ENCODE results near the gene FAHD2B. TPM values are rescaled to one million over a fixed set of nuclear protein-coding genes. Genes with fewer than 3 reads are reported as not detected.
"Not testable (repeated sequence)": the region's sequence is repeated elsewhere in the genome, so short reads cannot be mapped to it uniquely, and the experiment has no call there.

The FAHD2B gene
- polyA plus RNA-seq, 3 donors = 24.4 to 33.1 (median 30.4) TPM

DNA sequence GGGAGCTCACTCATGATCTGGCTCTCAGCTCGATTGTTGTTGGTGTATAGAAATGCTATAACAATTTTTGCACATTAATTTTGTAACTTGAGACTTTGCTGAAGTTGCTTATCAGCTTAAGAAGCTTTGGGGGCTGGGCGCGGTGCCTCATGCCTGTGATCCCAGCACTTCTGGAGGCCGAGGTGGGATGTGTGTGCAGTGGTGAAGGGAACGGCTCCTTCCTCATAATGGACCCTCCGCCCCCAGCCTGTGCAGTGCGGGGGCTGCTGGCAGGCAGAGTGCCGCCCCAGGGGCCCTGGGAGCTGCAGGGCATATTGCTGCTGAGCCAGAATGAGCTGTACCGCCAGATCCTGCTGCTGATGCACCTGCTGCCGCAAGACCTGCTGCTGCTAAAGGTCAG lies 13.8 kb downstream of the FAHD2B start:
- DNase-seq = not testable (repeated sequence)

DNA sequence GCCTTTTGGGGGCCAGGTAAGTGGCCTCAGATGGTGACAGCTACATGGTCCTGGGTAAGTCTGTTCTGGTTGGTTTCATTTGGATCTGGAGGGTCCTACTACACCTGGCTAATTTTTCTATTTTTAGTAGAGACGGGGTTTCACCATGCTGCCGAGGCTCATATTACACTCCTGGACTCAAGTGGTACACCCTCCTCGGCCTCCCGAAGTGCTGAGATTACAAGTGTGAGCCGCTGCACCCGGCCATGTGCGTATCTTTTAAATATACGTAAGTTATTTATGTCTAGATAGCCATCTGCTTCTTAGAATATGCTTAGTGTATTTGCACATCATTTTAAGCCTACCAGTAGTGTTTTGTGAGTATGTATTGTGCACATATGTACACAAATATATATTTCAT lies 17.5 kb downstream of the FAHD2B start:
- not testable (repeated sequence) for DNase-seq

DNA sequence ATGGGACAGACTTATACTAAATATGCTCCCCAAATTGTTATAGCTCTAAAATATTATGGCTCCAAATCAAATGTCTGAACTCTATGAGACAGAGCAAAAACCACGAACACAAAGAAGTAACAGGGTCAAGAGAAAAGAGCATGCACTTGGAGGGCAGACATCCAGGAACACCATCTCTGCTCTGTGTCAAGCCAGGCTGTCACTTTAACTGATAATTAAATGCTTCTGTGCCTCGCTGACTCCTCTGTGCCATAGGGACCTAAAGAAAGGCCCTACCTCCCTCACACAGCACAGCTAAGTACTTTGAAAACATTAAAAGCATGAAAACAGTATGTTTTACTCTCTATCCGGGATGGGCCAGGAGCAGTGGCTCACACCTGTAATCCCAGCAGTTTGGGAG lies 23.8 kb downstream of the FAHD2B start:
- not testable (repeated sequence) for DNase-seq

DNA sequence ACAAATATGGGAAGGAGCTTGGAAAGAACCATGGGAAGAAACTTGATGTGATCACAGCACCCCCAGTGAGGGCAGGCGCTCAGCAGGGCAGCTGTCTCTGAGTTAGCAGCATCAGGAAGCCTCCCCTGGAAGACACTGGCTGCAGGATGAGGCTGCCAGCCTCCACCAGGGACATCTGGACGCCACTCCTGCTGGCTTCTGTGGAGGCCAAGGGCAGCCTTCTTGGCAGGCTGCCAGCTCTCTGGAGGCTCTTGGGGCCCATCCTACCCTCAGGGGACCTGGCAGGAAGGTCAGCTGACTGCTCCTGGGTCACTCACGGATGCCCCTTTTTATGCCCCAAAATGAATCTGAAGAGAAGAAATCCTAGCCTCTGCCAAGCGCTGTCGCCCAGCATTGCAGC lies 26.0 kb downstream of the FAHD2B start:
- not testable (repeated sequence) for DNase-seq

DNA sequence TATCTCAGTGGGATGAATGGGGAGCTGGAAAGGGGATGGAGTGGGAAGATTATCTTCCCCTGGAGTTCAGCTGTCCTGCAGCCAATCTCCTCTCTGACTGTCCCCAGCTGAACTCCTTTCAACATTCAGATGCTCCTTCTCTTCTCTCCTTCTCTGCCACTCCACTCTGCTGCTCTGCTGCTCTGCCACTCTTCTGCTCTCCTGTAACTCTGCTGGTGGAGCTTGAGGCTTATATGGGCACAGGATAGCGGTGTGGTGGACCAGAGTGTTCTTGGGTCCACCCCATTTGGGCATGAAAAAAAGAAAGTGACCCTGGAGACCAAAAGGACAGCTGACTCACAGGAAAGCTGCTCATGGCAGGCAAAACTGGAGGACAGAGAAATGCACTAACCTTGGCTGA lies 26.6 kb downstream of the FAHD2B start:
- DNase-seq = no peak

DNA sequence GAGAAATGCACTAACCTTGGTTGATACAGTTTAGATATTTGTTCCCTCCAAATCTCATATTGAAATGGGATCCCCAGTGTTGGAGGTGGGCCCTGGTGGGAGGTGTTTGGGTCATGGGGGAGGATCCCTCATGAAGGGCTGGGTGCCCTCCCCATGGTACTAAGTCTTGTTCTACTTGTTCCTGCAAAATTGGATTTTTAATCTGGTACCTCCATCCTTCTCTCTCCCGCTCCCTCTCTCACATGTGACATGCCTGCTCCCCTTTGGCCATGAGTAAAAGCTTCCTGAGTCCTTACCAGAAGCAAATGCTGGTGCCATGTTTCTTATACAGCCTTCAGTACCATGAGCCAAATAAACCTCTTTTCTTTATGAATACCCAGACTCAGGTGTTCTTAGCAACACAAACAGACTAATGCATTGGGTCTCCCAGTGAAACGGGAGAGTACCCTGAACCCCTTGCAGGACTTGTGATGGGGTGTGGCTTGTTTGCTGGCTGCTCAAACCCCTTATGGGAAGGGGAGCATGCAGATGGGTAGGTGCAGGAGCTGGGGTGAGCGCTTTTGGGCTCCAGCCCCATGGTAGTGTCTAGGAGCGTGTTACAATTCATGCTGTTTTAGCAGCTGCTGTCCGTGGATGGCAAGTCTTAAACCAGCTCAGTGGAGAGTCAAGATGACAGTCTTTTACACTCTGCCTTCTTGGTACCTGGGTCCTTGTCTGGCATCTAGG lies 27.2 kb downstream of the FAHD2B start:
- DNase-seq = no peak

DNA sequence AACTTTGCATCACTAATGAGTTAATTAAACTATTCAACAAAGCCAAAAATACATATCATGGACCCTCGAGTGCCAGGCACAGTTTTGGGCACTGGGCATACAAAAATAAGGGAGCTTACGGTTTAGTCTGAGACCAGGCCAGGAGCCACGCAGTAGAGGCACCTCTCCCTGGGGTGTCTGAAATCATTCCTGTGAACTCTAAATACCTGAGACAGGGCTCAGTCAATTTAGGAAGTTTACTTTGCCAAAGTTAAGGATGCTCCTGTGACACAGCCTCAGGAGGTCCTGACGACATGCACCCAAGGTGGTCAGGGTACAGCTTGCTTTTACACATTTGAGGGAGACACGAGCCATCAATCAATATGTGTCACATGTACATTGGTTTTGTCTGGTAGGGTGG lies 28.7 kb downstream of the FAHD2B start:
- not testable (repeated sequence) for DNase-seq

DNA sequence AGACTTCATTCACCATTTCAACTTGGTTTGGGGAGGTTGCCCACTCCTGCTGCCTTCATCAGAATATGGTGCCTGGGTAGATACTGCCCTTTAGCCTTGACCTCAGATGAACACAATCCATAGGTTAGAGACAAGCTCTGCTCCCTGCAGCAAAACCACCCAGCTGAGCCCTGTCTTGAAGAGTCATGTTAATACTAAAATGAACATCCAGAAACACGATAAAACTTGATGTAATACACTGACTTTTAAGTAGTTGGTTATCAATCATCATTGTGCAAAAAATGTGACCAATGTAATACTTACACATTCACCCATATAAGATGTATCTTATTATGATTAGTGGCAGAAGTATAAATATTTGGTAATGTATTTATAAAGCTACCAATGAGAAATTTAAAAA lies 32.7 kb downstream of the FAHD2B start:
- DNase-seq = not testable (repeated sequence)

DNA sequence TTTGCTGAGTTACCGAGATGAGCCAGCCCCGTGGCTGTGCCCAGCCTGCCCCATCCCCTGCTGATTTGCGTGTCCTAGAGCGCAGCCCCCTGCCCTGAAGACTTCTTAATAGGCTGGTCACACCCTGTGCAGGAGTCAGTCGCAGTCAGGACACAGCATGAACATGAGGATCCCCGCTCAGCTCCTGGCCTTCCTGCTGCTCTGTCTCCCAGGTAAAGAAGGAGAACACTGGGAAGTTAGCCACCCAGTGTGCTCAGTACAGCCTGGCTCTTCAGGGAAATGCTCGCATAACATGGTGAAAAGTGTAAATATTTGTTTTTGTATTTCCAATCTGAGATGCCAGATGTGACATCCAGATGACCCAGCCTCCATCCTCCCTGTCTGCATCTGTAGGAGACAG lies 34.9 kb downstream of the FAHD2B start:
- not testable (repeated sequence) for DNase-seq

DNA sequence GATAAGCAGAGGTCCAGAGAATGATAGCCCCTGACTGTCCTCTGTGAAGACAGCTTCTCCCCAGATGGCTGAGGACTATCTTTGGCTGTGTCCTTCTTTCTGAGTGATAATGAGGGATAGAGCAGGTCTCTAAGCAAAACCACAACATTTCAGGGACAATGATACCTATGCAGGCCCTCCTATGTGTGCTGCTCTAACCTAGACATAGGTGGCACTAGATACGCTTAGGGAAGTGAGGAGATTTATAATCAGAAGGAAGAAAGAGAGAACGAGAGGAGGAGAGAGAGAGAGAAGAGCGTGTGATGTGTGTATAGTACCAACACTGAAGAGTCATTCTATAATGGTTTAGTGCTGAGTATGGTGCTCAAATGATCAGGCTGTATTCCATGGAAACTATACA lies 38.5 kb downstream of the FAHD2B start:
- not testable (repeated sequence) for DNase-seq

DNA sequence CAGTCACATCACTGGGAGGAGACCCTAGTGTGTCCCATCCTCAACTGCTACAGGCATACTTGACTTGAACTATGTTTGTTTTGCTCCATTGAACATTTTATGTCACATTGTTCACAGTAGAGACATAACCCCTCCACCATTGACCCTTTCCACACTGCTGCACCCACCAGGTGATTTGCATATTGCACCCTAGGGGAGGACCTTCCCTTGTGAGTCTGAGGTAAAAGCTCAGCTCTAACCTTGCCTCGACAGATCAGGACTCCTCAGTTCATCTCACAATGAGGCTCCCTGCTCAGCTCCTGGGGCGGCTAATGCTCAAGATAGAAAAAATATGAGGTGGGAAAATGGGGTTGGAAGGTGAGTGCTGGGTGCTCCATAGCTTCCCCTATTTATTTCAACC lies 44.6 kb downstream of the FAHD2B start:
- not testable (repeated sequence) for DNase-seq

DNA sequence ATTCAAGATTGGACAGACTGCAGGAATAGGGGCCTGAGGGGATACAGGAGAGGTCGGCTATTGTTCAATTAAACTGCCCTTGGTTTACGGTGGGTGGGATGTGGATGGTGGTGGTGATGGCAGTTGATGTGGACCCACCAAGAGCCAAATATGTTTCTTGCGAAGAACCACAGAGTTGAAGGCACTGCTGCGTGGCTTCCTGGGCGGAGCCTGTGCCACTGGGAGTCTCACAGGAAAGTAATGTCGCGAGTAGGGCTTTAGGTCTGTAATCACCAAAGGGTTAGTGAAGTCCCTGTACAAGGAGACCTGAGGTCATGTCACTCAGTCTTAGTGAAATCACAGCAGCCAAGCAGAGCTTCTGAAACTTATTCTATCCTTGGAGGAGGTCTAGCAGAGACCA lies 46.2 kb downstream of the FAHD2B start:
- DNase-seq = not testable (repeated sequence)

DNA sequence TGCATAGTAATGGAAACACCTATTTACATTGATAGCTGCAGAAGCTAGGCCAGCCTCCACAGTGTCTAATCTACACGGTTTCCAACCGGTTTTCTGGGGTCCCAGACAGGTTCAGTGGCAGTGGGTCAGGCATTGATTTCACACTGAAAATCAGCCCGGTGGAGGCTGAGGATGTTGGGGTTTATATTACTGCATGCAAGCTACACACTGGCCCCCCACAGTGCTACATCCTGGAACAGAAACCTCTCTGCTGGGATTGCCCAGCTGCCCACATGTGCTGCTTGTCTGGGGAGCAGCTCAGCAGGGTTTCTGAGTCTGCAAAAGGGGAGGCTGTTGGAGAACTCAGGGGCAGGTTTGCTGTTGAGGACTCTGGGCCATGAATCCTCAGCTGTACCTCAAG lies 48.0 kb downstream of the FAHD2B start:
- DNase-seq = not testable (repeated sequence)

DNA sequence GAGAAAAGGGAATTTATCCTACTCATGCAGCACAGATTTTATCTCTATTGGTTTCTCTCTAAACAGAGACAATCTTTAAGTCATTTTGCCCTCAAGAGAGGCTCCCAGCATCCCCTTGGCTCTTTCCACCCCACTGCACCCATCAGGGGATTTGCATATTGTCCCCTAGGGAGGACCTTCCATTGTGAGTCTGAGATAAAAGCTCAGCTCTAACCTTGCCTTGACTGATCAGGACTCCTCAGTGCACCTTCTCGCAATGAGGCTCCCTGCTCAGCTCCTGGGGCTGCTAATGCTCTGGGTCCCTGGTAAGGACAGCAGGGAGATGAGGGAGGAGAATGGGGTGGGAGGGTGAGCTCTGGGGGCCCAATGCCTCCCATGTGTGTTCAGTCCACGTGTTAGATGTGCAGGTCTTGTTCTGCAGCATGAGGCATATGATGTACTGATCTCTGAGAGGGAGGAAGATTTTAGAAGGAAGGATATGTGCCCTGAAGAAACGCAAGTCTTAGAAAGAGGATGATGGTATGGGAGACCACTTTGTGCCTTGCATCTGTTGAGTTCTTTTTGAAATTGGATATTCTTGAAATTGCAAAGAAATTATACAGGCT lies 48.7 kb downstream of the FAHD2B start:
- DNase-seq = not testable (repeated sequence)

Other genes starting within 250 kb of the FAHD2B start
- 10 to 100 TPM in 2 of 3 donors, 1 to 10 TPM in 1; 8.5 to 11.3 (median 11.0) TPM for gene ANKRD39, start 236.9 kb downstream of the FAHD2B start, polyA plus RNA-seq (ENCODE audit: insufficient read length in 3 of 3)
- 10 to 100 TPM; 41.0 to 51.2 (median 43.1) TPM for gene SEMA4C, start 224.8 kb downstream of the FAHD2B start, polyA plus RNA-seq (ENCODE audit: insufficient read length in 3 of 3)
- under 1 TPM; 0.38 to 0.73 (median 0.73) TPM for gene FAM178B, start 108.3 kb downstream of the FAHD2B start, polyA plus RNA-seq (ENCODE audit: insufficient read length in 3 of 3)
- 10 to 100 TPM; 13.5 to 28.2 (median 23.6) TPM for gene ANKRD36, start 18.3 kb upstream of the FAHD2B start, polyA plus RNA-seq (ENCODE audit: insufficient read length in 3 of 3)

All from renal pelvis (tissue), 4 donors.